Lung (tissue), 12 donors: ENCODE measurements around the gene TMEM17. TPM values are rescaled to one million over a fixed set of nuclear protein-coding genes. Genes with fewer than 3 reads are reported as not detected.
A peak's percentile ranks its signal among the peaks of the same experiment; 100 is the strongest.

Experiments
- ATAC-seq: fragments of 200-7000 bp; cut with Tn5 transposase; one replicate; pipeline ENCODE4 v1.9.1; 2020; ENCODE audit warnings: moderate number of reproducible peaks; ENCODE audit not compliant: insufficient read depth, low FRiP score
- DNase-seq, 3 donors: peaks; one replicate each; pipeline ENCODE4 v3.0.0-alpha.2; 2013 to 2017
- H3K27ac ChIP-seq, 2 donors: one replicate each; pipeline ENCODE4 v1.5.1; 2013; ENCODE audit warnings: mild to moderate bottlenecking in 2 of 2, moderate library complexity in 2 of 2, control low read depth in 1 of 2, inconsistent platforms in 1 of 2, low read depth in 1 of 2, low read length in 1 of 2
- H3K27me3 ChIP-seq, 3 donors: one replicate each; pipeline ENCODE4 v1.5.1; 2013; ENCODE audit warnings: low read length in 2 of 3; ENCODE audit not compliant: control insufficient read depth in 3 of 3, insufficient read depth in 3 of 3
- H3K36me3 ChIP-seq, 4 donors: one replicate each; pipeline ENCODE4 v1.5.1; 2013; ENCODE audit warnings: low read length in 4 of 4, mild to moderate bottlenecking in 1 of 4, moderate library complexity in 1 of 4; ENCODE audit not compliant: control insufficient read depth in 4 of 4, insufficient read depth in 4 of 4
- H3K4me1 ChIP-seq, 5 donors: one replicate each; pipeline ENCODE4 v1.5.1; 2013; ENCODE audit warnings: low read length in 5 of 5, mild to moderate bottlenecking in 2 of 5, moderate library complexity in 1 of 5; ENCODE audit not compliant: control insufficient read depth in 5 of 5, insufficient read depth in 5 of 5
- H3K4me3 ChIP-seq: one replicate; pipeline ENCODE4 v1.5.1; 2013; ENCODE audit warnings: mild to moderate bottlenecking, control low read depth, moderate library complexity
- H3K9ac ChIP-seq, 2 donors: one replicate each; pipeline ENCODE4 v1.5.1; 2013; ENCODE audit warnings: low read length in 2 of 2, control low read depth in 1 of 2; ENCODE audit not compliant: insufficient read depth in 1 of 2
- H3K9me3 ChIP-seq, 4 donors: one replicate each; pipeline ENCODE4 v1.5.1; 2013; ENCODE audit warnings: low read length in 3 of 4, mild to moderate bottlenecking in 1 of 4, moderate library complexity in 1 of 4; ENCODE audit not compliant: control insufficient read depth in 4 of 4, insufficient read depth in 3 of 4
- WGBS, 2 donors: extraction: QIAGEN DNeasy Blood & Tissue Kit; methylation state at CpG; one replicate each; pipeline ENCODE4 v1.1.7; 2013; 5-methylcytosine and 5-hydroxymethylcytosine counted together
- polyA plus RNA-seq, 2 donors: library from polyadenylated mRNA; stranded (reverse); fragments of 200-250 nt; gene quantifications; one replicate each; pipeline ENCODE4 v1.2.1, GENCODE V29; 2013
- total RNA-seq, 2 donors: library from RNA; depleted of rRNA in 1 of 2; stranded (reverse); fragments of >200 nt in 1 of 2; gene quantifications; one replicate each; pipeline ENCODE4 v1.2.1, GENCODE V29; 2014 to 2021
- TF ChIP-seq, protein P1 (sequence below): IDR thresholded peaks from 2 replicates; pipeline ENCODE4 v1.5.1; 2012; ENCODE audit warnings: mild to moderate bottlenecking; ENCODE audit errors: control extremely low read depth, extremely low read depth
- donor health status: control.
- donor health status: control.
- donor health status: Bipolar disorder and iron deficiency.
- donor health status: healthy.
- donor health status: DM: yes; HTN: yes; CAD: no.

TMEM17 gene
- total and polyA plus RNA-seq, 4 donors = 1.6 to 3.9 (median 2.7) TPM

DNA sequence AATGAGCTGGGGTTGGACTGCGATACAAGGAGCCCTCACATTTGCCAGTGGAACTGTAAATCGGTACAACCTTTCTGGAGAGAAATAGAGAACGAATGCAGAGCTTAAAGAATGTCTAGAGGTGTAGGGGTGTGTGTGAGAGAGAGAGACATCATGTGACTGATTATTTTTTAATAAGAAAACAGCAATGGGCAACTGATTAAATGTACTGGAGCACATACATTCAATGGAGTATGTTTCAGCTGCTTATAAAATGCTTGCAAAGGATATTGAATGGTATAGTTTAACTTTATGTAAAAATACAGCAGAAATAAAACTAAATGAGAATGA lies 391 bp upstream of the TMEM17 start:
- H3K4me1 ChIP-seq = peaks cover 0 to 6% (median 0%) of the 10 kb centered on the region in 5 donors
- ATAC-seq (peak; percentile 2), DNase-seq (no peak)
- no peaks in the 10 kb centered on the region for H3K9me3 ChIP-seq
- H3K27ac ChIP-seq = peak overlapping the region; percentile 93 to 98
- H3K9ac ChIP-seq = peak overlapping the region; percentile 74 to 93
- no peaks in the 10 kb centered on the region for H3K27me3 ChIP-seq
- H3K36me3 ChIP-seq = peaks cover 0 to 1% (median 0%) of the 10 kb centered on the region in 4 donors
- H3K4me3 ChIP-seq = peak overlapping the region; percentile 71
- WGBS, 2 donors = 0 to 1% methylated on average over 3 of the region's 3 CpGs
- TF ChIP-seq, protein P1, sequence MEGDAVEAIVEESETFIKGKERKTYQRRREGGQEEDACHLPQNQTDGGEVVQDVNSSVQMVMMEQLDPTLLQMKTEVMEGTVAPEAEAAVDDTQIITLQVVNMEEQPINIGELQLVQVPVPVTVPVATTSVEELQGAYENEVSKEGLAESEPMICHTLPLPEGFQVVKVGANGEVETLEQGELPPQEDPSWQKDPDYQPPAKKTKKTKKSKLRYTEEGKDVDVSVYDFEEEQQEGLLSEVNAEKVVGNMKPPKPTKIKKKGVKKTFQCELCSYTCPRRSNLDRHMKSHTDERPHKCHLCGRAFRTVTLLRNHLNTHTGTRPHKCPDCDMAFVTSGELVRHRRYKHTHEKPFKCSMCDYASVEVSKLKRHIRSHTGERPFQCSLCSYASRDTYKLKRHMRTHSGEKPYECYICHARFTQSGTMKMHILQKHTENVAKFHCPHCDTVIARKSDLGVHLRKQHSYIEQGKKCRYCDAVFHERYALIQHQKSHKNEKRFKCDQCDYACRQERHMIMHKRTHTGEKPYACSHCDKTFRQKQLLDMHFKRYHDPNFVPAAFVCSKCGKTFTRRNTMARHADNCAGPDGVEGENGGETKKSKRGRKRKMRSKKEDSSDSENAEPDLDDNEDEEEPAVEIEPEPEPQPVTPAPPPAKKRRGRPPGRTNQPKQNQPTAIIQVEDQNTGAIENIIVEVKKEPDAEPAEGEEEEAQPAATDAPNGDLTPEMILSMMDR = no peak

DNA sequence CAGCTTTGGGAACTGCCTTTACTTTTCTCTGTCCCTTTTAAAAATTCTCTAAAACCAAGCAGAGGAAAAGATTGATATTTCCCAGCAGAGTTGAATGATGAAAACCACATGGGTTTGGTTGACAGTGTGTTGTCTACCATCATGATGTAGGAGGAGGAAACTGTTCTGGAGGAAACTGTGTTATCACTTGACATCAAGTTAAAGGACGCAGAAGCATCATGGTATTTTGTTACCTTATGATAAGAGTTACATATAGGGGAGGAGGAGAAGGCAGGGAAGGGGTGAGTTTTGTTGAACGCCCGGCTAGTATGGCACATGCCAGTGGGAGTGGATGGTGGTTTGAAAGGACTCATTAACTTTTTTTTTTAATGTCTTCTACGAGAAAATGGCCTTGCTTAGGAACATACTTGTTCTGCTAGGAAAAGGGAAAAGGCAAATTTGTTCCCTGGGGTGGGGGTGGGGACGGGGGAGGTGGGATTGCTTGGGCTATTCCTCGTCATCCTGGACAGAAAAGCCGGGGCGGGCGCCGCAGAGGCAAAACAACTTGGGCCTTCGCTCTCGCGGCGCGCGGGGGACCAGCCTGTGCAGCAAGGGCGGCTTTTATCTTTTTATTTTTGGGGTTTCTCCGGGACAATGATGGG lies 766 bp downstream of the TMEM17 start:
- WGBS, 2 donors = 15 to 23% methylated on average over 17 to 18 of the region's 18 CpGs
- DNase-seq (no peak), ATAC-seq (no peak)
- H3K9ac ChIP-seq = peak overlapping the region in 1 of 2 donors; percentile 74
- H3K9me3 ChIP-seq = no peaks in the 10 kb centered on the region
- H3K36me3 ChIP-seq = peaks cover 0 to 6% (median 0%) of the 10 kb centered on the region in 4 donors
- peak overlapping the region; percentile 71 for H3K4me3 ChIP-seq
- H3K4me1 ChIP-seq = peaks cover 0 to 6% (median 0%) of the 10 kb centered on the region in 5 donors
- TF ChIP-seq, protein P1 = no peak
- H3K27ac ChIP-seq = peak overlapping the region; percentile 93 to 98
- H3K27me3 ChIP-seq = no peaks in the 10 kb centered on the region

DNA sequence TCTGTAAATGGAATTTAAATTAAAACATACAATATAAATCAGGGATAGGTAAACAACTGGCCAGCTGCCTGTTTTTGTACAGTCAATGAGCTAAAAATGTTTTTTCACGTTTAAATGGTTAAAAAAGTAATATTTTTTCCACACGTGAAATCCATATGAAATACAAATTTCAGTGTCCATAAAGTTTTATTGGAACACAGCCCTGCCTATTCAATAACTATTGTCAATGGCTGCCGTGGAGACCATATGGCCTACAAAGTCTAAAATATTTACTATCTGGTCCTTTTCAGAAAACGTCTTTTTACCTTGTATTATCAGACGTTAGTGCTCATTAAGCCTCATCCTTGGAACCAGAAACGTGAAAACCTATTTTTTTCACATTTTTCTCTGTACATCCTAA lies 1.3 kb downstream of the TMEM17 start:
- no peaks in the 10 kb centered on the region for H3K27me3 ChIP-seq
- 95 to 96% methylated on average over 6 of the region's 6 CpGs for WGBS, 2 donors
- peaks cover 0 to 6% (median 0%) of the 10 kb centered on the region in 4 donors for H3K36me3 ChIP-seq
- no peak overlapping the region for H3K27ac ChIP-seq
- no peak for DNase-seq
- ATAC-seq = no peak
- H3K9me3 ChIP-seq = no peaks in the 10 kb centered on the region
- H3K4me3 ChIP-seq = no peak overlapping the region
- peaks cover 0 to 6% (median 0%) of the 10 kb centered on the region in 5 donors for H3K4me1 ChIP-seq
- TF ChIP-seq, protein P1 = no peak
- no peak overlapping the region for H3K9ac ChIP-seq
